Measurements from ENCODE around the gene RCBTB1. TPM values are rescaled to one million over a fixed set of nuclear protein-coding genes. Genes with fewer than 3 reads are reported as not detected.

Gene RCBTB1
- polyA plus RNA-seq, 1 donor (not counting 4 experiments of a cell fraction or from before 2014, with no cell fraction given): 26.9 TPM

DNA sequence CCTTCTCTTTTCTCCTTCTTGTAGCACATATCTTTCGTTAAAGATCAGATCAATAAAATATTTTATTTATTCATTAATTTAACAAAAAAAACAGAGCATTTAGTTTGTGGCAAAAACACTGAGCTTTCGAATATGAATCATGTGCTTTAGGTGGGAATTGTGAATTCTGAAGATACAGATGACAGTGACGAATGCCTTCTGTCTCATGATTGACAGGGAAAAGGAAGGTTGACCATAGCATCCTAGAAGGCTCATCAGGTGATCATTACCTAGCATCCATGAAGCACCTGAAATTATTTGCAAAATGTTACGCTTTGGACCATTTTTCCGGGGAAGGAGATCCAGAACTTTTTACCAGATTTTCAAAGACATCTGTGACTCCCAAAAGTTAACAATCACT is 46.8 kb upstream of the RCBTB1 start:
- dilution Hi-C loops (cut with MboI; ENCODE audit: extremely low pct_ligation_motif_present, low sequenced_read_pairs): no loop called here
- no peak for FAIRE-seq

DNA sequence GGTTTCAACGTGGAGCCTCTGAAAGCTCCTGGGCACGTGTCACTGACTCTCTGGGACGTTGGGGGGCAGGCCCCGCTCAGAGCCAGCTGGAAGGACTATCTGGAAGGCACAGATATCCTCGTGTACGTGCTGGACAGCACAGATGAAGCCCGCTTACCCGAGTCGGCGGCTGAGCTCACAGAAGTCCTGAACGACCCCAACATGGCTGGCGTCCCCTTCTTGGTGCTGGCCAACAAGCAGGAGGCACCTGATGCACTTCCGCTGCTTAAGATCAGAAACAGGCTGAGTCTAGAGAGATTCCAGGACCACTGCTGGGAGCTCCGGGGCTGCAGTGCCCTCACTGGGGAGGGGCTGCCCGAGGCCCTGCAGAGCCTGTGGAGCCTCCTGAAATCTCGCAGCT is 45.2 kb upstream of the RCBTB1 start:
- H4K20me1 ChIP-seq (ENCODE audit: control insufficient read depth, extremely low read depth, insufficient read depth, low read length): no peaks in the 10 kb centered on the region
- no peak overlapping the region for H3K9ac ChIP-seq (ENCODE audit: control insufficient read depth, extremely low read depth, insufficient read depth, low read length)
- no peak overlapping the region for H3K27ac ChIP-seq (ENCODE audit: control insufficient read depth, insufficient read depth, low read length)
- FAIRE-seq (no peak), DNase-seq (ENCODE audit: low read depth, low spot score) (no peak)
- H3K4me3 ChIP-seq (ENCODE audit: control insufficient read depth in 2 of 3, extremely low read depth in 1 of 3, insufficient read depth in 2 of 3, low read depth in 1 of 3, low read length in 3 of 3): no peak overlapping the region
- no peaks in the 10 kb centered on the region for H3K27me3 ChIP-seq (ENCODE audit: control insufficient read depth, extremely low read depth, insufficient read depth, low read length)
- peaks cover 8% of the 10 kb centered on the region for H3K4me1 ChIP-seq (ENCODE audit: control insufficient read depth, extremely low read depth, insufficient read depth, low read length)
- H3K9me3 ChIP-seq (ENCODE audit: control insufficient read depth, low read depth, low read length): no peaks in the 10 kb centered on the region
- H3K36me3 ChIP-seq (ENCODE audit: control insufficient read depth in 2 of 2, extremely low read depth in 1 of 2, insufficient read depth in 2 of 2, low read length in 2 of 2): no peaks in the 10 kb centered on the region
- H2AFZ ChIP-seq (ENCODE audit: control insufficient read depth, low read length): no peak overlapping the region
- H3K79me2 ChIP-seq (ENCODE audit: control insufficient read depth, insufficient read depth, low read length): no peaks in the 10 kb centered on the region
- H3K4me2 ChIP-seq (ENCODE audit: control insufficient read depth, extremely low read depth, insufficient read depth, low read depth, low read length): no peak overlapping the region
- no peaks in the 10 kb centered on the region for H3K9me1 ChIP-seq (ENCODE audit: control insufficient read depth, extremely low read depth, insufficient read depth, low read length)
- TF ChIP-seq, protein P1, sequence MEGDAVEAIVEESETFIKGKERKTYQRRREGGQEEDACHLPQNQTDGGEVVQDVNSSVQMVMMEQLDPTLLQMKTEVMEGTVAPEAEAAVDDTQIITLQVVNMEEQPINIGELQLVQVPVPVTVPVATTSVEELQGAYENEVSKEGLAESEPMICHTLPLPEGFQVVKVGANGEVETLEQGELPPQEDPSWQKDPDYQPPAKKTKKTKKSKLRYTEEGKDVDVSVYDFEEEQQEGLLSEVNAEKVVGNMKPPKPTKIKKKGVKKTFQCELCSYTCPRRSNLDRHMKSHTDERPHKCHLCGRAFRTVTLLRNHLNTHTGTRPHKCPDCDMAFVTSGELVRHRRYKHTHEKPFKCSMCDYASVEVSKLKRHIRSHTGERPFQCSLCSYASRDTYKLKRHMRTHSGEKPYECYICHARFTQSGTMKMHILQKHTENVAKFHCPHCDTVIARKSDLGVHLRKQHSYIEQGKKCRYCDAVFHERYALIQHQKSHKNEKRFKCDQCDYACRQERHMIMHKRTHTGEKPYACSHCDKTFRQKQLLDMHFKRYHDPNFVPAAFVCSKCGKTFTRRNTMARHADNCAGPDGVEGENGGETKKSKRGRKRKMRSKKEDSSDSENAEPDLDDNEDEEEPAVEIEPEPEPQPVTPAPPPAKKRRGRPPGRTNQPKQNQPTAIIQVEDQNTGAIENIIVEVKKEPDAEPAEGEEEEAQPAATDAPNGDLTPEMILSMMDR (optimal IDR thresholded peaks at IDR 0.05 in 1 of 3, IDR thresholded peaks at IDR 0.05 in 1 of 3, conservative IDR thresholded peaks at IDR 0.05 in 1 of 3; ENCODE audit: extremely low read depth in 1 of 3, insufficient read depth in 2 of 3, low read length in 3 of 3): no peak
- TF ChIP-seq EZH2 (IDR thresholded peaks at IDR 0.05; ENCODE audit: low read length): no peak
- dilution Hi-C loops (cut with MboI; ENCODE audit: extremely low pct_ligation_motif_present, low sequenced_read_pairs): no loop called here

More for the DNA sequence above, 46.8 kb upstream of the RCBTB1 start:
- TF ChIP-seq, protein P1 (optimal IDR thresholded peaks at IDR 0.05 in 1 of 3, IDR thresholded peaks at IDR 0.05 in 1 of 3, conservative IDR thresholded peaks at IDR 0.05 in 1 of 3; ENCODE audit: extremely low read depth in 1 of 3, insufficient read depth in 2 of 3, low read length in 3 of 3): no peak
- TF ChIP-seq EZH2 (IDR thresholded peaks at IDR 0.05; ENCODE audit: low read length): no peak
- no peaks in the 10 kb centered on the region for H3K36me3 ChIP-seq (ENCODE audit: control insufficient read depth in 2 of 2, extremely low read depth in 1 of 2, insufficient read depth in 2 of 2, low read length in 2 of 2)
- no peak for DNase-seq (ENCODE audit: low read depth, low spot score)
- H3K4me2 ChIP-seq (ENCODE audit: control insufficient read depth, extremely low read depth, insufficient read depth, low read depth, low read length): no peak overlapping the region
- no peak overlapping the region for H3K27ac ChIP-seq (ENCODE audit: control insufficient read depth, insufficient read depth, low read length)
- no peaks in the 10 kb centered on the region for H3K79me2 ChIP-seq (ENCODE audit: control insufficient read depth, insufficient read depth, low read length)
- H3K27me3 ChIP-seq (ENCODE audit: control insufficient read depth, extremely low read depth, insufficient read depth, low read length): no peaks in the 10 kb centered on the region
- no peaks in the 10 kb centered on the region for H4K20me1 ChIP-seq (ENCODE audit: control insufficient read depth, extremely low read depth, insufficient read depth, low read length)
- peaks cover 8% of the 10 kb centered on the region for H3K4me1 ChIP-seq (ENCODE audit: control insufficient read depth, extremely low read depth, insufficient read depth, low read length)
- no peak overlapping the region for H2AFZ ChIP-seq (ENCODE audit: control insufficient read depth, low read length)
- H3K9me1 ChIP-seq (ENCODE audit: control insufficient read depth, extremely low read depth, insufficient read depth, low read length): no peaks in the 10 kb centered on the region
- H3K4me3 ChIP-seq (ENCODE audit: control insufficient read depth in 2 of 3, extremely low read depth in 1 of 3, insufficient read depth in 2 of 3, low read depth in 1 of 3, low read length in 3 of 3): no peak overlapping the region
- no peaks in the 10 kb centered on the region for H3K9me3 ChIP-seq (ENCODE audit: control insufficient read depth, low read depth, low read length)
- H3K9ac ChIP-seq (ENCODE audit: control insufficient read depth, extremely low read depth, insufficient read depth, low read length): no peak overlapping the region

Measured in keratinocyte (primary cell).